Caco-2 (cell line): ENCODE data around the gene SMG7. TPM values are rescaled to one million over a fixed set of nuclear protein-coding genes. Genes with fewer than 3 reads are reported as not detected.

ENCODE experiments used
- BruUV-seq: library from RNA; stranded (reverse); fragments of 400-500 nt; replicated peaks from 2 replicates; lab custom pipeline; 2021; lab: Mats Ljungman, UMichigan
- CTCF ChIA-PET: fragments of 300-600 bp; sonication (Branson Sonifier 250); formaldehyde crosslinking; loops from one replicate; lab custom pipeline; 2022; ENCODE audit warnings: antibody characterized with exemption; lab: Charles Lee
- POLR2A ChIA-PET: fragments of 300-600 bp; sonication (Branson Sonifier 250); formaldehyde crosslinking; loops from one replicate; lab custom pipeline; 2022; ENCODE audit warnings: antibody characterized with exemption; lab: Charles Lee
- DNase-seq, 2 experiments: peaks; one replicate each; pipeline versions ENCODE4 v3.0.0 to v3.0.0-alpha.2; 2020 to 2022
- H3K27me3 ChIP-seq: replicated peaks from 2 replicates; pipeline ENCODE4 v1.6.0; 2011; ENCODE audit warnings: low read length; ENCODE audit not compliant: control insufficient read depth, insufficient read depth
- H3K36me3 ChIP-seq: 2 replicates; pipeline ENCODE4 v1.5.1; 2011; ENCODE audit warnings: low read length; ENCODE audit not compliant: control insufficient read depth, insufficient read depth
- H3K4me1 ChIP-seq: fragments of 250-450 bp; sonication (Bioruptor Pico); 2 replicates; pipeline ENCODE4 v1.5.1; 2020; ENCODE audit warnings: mild to moderate bottlenecking
- H3K4me3 ChIP-seq: 2 replicates; pipeline ENCODE4 v1.5.1; 2011; ENCODE audit warnings: low read depth, mild to moderate bottlenecking, control low read depth, low read length
- H3K9me3 ChIP-seq: fragments of 250-450 bp; sonication (Bioruptor Pico); 2 replicates; pipeline ENCODE4 v1.5.1; 2020; ENCODE audit warnings: mild to moderate bottlenecking, moderate library complexity
- H3K27ac Mint-ChIP-seq: one replicate; pipeline ENCODE4 v1.8.0; 2022; ENCODE audit warnings: mixed read lengths; ENCODE audit not compliant: unreplicated experiment
- H3K27me3 Mint-ChIP-seq: one replicate; pipeline ENCODE4 v1.8.0; 2022; ENCODE audit warnings: mixed read lengths; ENCODE audit not compliant: insufficient read depth, unreplicated experiment
- H3K36me3 Mint-ChIP-seq: one replicate; pipeline ENCODE4 v1.8.0; 2022; ENCODE audit warnings: mild to moderate bottlenecking, mixed read lengths; ENCODE audit not compliant: insufficient read depth, unreplicated experiment
- H3K4me1 Mint-ChIP-seq: one replicate; pipeline ENCODE4 v1.8.0; 2022; ENCODE audit warnings: low read depth, mixed read lengths; ENCODE audit not compliant: unreplicated experiment
- H3K4me3 Mint-ChIP-seq: one replicate; pipeline ENCODE4 v1.8.0; 2022; ENCODE audit warnings: mild to moderate bottlenecking, moderate library complexity, mixed read lengths; ENCODE audit not compliant: unreplicated experiment
- H3K9me3 Mint-ChIP-seq: one replicate; pipeline ENCODE4 v1.8.0; 2022; ENCODE audit warnings: mixed read lengths; ENCODE audit not compliant: unreplicated experiment
- intact Hi-C: fragments of 100-400 bp; cut with micrococcal nuclease; formaldehyde crosslinking; loops from one replicate; pipeline ENCODE4 v1.10.0; 2022; ENCODE audit not compliant: unreplicated experiment
- total RNA-seq: library from RNA; stranded (reverse); gene quantifications from 2 replicates; pipeline ENCODE4 v1.2.3, GENCODE V29; 2022
- TF ChIP-seq, protein P1 (sequence below), 2 experiments: fragments of 200-600 bp in 1 of 2; IDR thresholded peaks; 1 replicate in 1 of 2; 2 replicates in 1 of 2; pipeline versions ENCODE4 v1.5.1 to v1.8.0; 2011 to 2022; ENCODE audit warnings: antibody characterized with exemption in 1 of 2, control low read depth in 1 of 2, inconsistent platforms in 1 of 2, low read depth in 1 of 2, low read length in 1 of 2, mild to moderate bottlenecking in 1 of 2, moderate library complexity in 1 of 2; ENCODE audit not compliant: insufficient read depth in 1 of 2, severe bottlenecking in 1 of 2, unreplicated experiment in 1 of 2

The SMG7 gene
- total RNA-seq, 1 experiment from 2014 or later, result 57.8 TPM

DNA sequence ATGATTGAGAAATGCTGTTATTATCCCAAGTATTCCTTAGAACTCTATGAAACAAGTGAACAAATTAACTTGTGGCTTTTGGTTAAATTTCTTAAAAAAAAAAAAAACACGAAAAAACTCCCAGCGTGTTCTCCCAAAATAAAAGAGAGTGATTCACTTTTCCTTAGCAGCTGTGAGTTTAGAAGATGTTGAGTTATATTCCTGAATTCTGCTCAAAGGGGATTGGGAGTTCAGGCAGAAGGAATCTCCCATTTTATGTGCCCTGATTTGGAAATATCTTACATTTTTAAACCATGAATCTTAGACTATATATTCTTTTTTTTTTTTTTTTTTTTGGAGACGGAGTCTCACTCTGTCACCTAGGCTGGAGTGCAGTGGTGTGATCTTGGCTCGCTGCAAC is 34.3 kb downstream of the SMG7 start:
- POLR2A ChIA-PET, result no interaction called here
- H3K27ac Mint-ChIP-seq, result no peak overlapping the region
- Histone ChIP-seq H3K36me3 (no peaks in the 10 kb centered on the region), H3K4me3 (no peak overlapping the region), H3K4me1 (0 out of 2 replicates have a peak, but pooled peaks cover 3% of the 10 kb centered on the region), H3K27me3 (no peaks in the 10 kb centered on the region), H3K9me3 (no peaks in the 10 kb centered on the region)
- peaks cover 6% of the 10 kb centered on the region for H3K4me1 Mint-ChIP-seq
- TF ChIP-seq, protein P1, sequence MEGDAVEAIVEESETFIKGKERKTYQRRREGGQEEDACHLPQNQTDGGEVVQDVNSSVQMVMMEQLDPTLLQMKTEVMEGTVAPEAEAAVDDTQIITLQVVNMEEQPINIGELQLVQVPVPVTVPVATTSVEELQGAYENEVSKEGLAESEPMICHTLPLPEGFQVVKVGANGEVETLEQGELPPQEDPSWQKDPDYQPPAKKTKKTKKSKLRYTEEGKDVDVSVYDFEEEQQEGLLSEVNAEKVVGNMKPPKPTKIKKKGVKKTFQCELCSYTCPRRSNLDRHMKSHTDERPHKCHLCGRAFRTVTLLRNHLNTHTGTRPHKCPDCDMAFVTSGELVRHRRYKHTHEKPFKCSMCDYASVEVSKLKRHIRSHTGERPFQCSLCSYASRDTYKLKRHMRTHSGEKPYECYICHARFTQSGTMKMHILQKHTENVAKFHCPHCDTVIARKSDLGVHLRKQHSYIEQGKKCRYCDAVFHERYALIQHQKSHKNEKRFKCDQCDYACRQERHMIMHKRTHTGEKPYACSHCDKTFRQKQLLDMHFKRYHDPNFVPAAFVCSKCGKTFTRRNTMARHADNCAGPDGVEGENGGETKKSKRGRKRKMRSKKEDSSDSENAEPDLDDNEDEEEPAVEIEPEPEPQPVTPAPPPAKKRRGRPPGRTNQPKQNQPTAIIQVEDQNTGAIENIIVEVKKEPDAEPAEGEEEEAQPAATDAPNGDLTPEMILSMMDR (IDR thresholded peaks at IDR 0.05; ENCODE audit: insufficient read depth in 1 of 2, low read depth in 1 of 2, low read length in 1 of 2, severe bottlenecking in 1 of 2, unreplicated experiment in 1 of 2), result no peak
- CTCF ChIA-PET, result no interaction called here
- no peaks in the 10 kb centered on the region for H3K27me3 Mint-ChIP-seq
- H3K9me3 Mint-ChIP-seq, result no peaks in the 10 kb centered on the region
- intact Hi-C loops, result no loop called here
- H3K36me3 Mint-ChIP-seq, result no peaks in the 10 kb centered on the region
- BruUV-seq, result no TSS peak
- DNase-seq, result no peak
- no peak overlapping the region for H3K4me3 Mint-ChIP-seq

DNA sequence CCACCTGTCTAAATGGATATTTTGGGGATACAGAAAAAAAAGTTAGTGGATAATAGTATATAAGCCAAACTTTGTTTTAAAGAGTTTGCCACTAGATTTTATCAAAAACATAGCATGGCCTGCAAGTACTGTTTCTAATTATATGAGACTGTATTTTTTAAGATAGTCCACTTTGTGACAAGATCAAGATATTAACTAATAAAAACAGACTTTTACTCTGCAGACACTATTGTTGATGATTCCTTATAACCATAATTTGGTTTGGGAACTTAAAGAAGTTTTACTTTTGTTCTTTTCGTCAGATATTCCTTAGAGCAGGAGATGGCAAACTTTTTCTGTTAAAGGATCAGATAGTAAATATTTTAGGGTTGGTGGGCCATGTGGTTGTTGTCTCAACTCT is 36.4 kb downstream of the SMG7 start:
- Histone ChIP-seq H3K4me1 (0 out of 2 replicates have a peak, but pooled peaks cover 3% of the 10 kb centered on the region), H3K4me3 (no peak overlapping the region), H3K27me3 (no peaks in the 10 kb centered on the region), H3K9me3 (no peaks in the 10 kb centered on the region), H3K36me3 (no peaks in the 10 kb centered on the region)
- Mint-ChIP-seq H3K27ac (no peak overlapping the region), H3K9me3 (no peaks in the 10 kb centered on the region), H3K36me3 (no peaks in the 10 kb centered on the region), H3K27me3 (no peaks in the 10 kb centered on the region), H3K4me3 (no peak overlapping the region), H3K4me1 (peaks cover 12% of the 10 kb centered on the region)
- no peak for DNase-seq
- CTCF ChIA-PET, result no interaction called here
- POLR2A ChIA-PET, result interaction anchor here (0.6 kb wide), 1 partner anchor 38 kb away, joined by 6 read pairs; no protein-coding TSS in a partner anchor
- intact Hi-C loops, result no loop called here
- BruUV-seq, result no TSS peak
- TF ChIP-seq, protein P1 (IDR thresholded peaks at IDR 0.05; ENCODE audit: insufficient read depth in 1 of 2, low read depth in 1 of 2, low read length in 1 of 2, severe bottlenecking in 1 of 2, unreplicated experiment in 1 of 2), result no peak

DNA sequence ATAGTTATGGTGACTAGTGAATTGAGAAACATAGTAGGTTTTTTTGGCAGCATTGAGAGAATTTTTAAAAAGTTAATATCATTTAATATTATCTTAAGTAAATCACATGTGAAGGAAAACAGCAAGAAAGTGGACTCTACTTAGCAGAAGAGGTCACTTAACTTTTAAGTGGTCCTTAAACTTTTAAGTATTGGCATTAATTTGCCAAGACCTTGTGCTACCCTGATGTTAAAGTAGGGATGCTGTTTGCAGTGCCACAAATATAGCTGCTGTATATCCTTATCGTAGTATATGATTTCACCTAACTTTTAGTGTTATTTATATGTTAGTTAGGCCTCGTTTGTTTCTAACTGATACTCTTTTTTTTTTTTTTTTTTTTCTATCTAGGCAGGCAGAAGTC is 40.2 kb downstream of the SMG7 start:
- TF ChIP-seq, protein P1 (IDR thresholded peaks at IDR 0.05; ENCODE audit: insufficient read depth in 1 of 2, low read depth in 1 of 2, low read length in 1 of 2, severe bottlenecking in 1 of 2, unreplicated experiment in 1 of 2), result no peak
- DNase-seq, result no peak
- Histone ChIP-seq H3K36me3 (no peaks in the 10 kb centered on the region; the same call in 1 of the 2 replicates), H3K4me3 (no peak overlapping the region), H3K4me1 (peaks cover 20% of the 10 kb centered on the region), H3K9me3 (no peaks in the 10 kb centered on the region), H3K27me3 (no peaks in the 10 kb centered on the region)
- BruUV-seq, result no TSS peak
- Mint-ChIP-seq H3K4me3 (no peak overlapping the region), H3K9me3 (no peaks in the 10 kb centered on the region), H3K27me3 (no peaks in the 10 kb centered on the region), H3K27ac (no peak overlapping the region), H3K36me3 (peaks cover under 1% of the 10 kb centered on the region), H3K4me1 (peaks cover 25% of the 10 kb centered on the region)
- ChIA-PET POLR2A (no interaction called here), CTCF (no interaction called here)
- intact Hi-C loops, result no loop called here
